ENCODE results near the gene YIF1A. TPM values are rescaled to one million over a fixed set of nuclear protein-coding genes. Genes with fewer than 3 reads are reported as not detected.
"Not testable (repeated sequence)": the region's sequence is repeated elsewhere in the genome, so short reads cannot be mapped to it uniquely, and the experiment has no call there.

The YIF1A gene
- total and polyA plus RNA-seq, 7 donors, result 30.3 to 104 (median 59.2) TPM

GRCh38 chr11:66313321-66314185 lies 24.6 kb upstream of the YIF1A start:
- Histone ChIP-seq H3K4me3 (peak overlapping the region; percentile 21 to 58 (median 52)), H3K9me3 (no peaks in the 10 kb centered on the region), H3K27me3 (no peaks in the 10 kb centered on the region), H3K36me3 (no peaks in the 10 kb centered on the region), H3K4me1 (peaks cover 0 to 62% (median 57%) of the 10 kb centered on the region in 4 donors), H3K27ac (peak overlapping the region; percentile 86 to 94 (median 90))
- intact Hi-C loops (cut with DNase I), result no loop called here
- no peak for DNase-seq
- WGBS, 2 donors, result 53 to 63% methylated on average over 38 of the region's 38 CpGs
- TF ChIP-seq EP300 (IDR thresholded peaks at IDR 0.05) (no peak), POLR2A (IDR thresholded peaks at IDR 0.05) (no peak), CTCF (IDR thresholded peaks at IDR 0.05) (no peak), POLR2AphosphoS5 (IDR thresholded peaks at IDR 0.05) (no peak)

GRCh38 chr11:66312549-66313320 lies 23.8 kb upstream of the YIF1A start:
- WGBS, 2 donors, result 2 to 3% methylated on average over 52 of the region's 52 CpGs
- peak; percentile 100 for DNase-seq
- Histone ChIP-seq H3K4me3 (peak overlapping the region; percentile 47 to 58 (median 52)), H3K36me3 (no peaks in the 10 kb centered on the region), H3K27me3 (no peaks in the 10 kb centered on the region), H3K4me1 (peaks cover 0 to 54% (median 49%) of the 10 kb centered on the region in 4 donors), H3K9me3 (no peaks in the 10 kb centered on the region), H3K27ac (peak overlapping the region; percentile 86 to 94 (median 90))
- intact Hi-C loops (cut with DNase I), result loop anchor here (1.0 kb wide), 3 partner anchors 16 to 74 kb away; partner anchors contain the start of gene BRMS1
- TF ChIP-seq POLR2AphosphoS5 (IDR thresholded peaks at IDR 0.05), result peak; percentile 68 to 91 (median 74)
- TF ChIP-seq CTCF (IDR thresholded peaks at IDR 0.05), result no peak
- TF ChIP-seq EP300 (IDR thresholded peaks at IDR 0.05), result no peak
- peak; percentile 37 to 64 for TF ChIP-seq POLR2A (IDR thresholded peaks at IDR 0.05)

- Histone ChIP-seq H3K9me3 (no peaks in the 10 kb centered on the region), H3K4me1 (peaks cover 0 to 47% (median 42%) of the 10 kb centered on the region in 4 donors), H3K27me3 (no peaks in the 10 kb centered on the region), H3K4me3 (peak overlapping the region; percentile 47 to 58 (median 52)), H3K27ac (peak overlapping the region; percentile 86 to 94 (median 90)), H3K36me3 (no peaks in the 10 kb centered on the region)
- intact Hi-C loops (cut with DNase I), result loop anchor here (1.0 kb wide), 3 partner anchors 16 to 74 kb away; partner anchors contain the start of gene BRMS1
- 0% methylated on average over 44 of the region's 44 CpGs for WGBS, 2 donors
- TF ChIP-seq EP300 (IDR thresholded peaks at IDR 0.05) (no peak), POLR2AphosphoS5 (IDR thresholded peaks at IDR 0.05) (peak; percentile 32 to 84 (median 44)), CTCF (IDR thresholded peaks at IDR 0.05) (peak; percentile 8 to 98 (median 61)), POLR2A (IDR thresholded peaks at IDR 0.05) (no peak)
- DNase-seq, result peak; percentile 96
Observed at GRCh38 chr11:66311965-66312548, 23.1 kb upstream of the YIF1A start.

- no peak for TF ChIP-seq EP300 (IDR thresholded peaks at IDR 0.05)
- no peak for TF ChIP-seq POLR2A (IDR thresholded peaks at IDR 0.05)
- peak in 2 of 4 experiments; percentile 86 to 96 for TF ChIP-seq CTCF (IDR thresholded peaks at IDR 0.05)
- no peak for TF ChIP-seq POLR2AphosphoS5 (IDR thresholded peaks at IDR 0.05)
- peak overlapping the region; percentile 47 to 58 (median 52) for H3K4me3 ChIP-seq
- DNase-seq, result no peak
- peaks cover 0 to 42% (median 37%) of the 10 kb centered on the region in 4 donors for H3K4me1 ChIP-seq
- H3K27ac ChIP-seq, result peak overlapping the region; percentile 86 to 94 (median 90)
- H3K27me3 ChIP-seq, result no peaks in the 10 kb centered on the region
- intact Hi-C loops (cut with DNase I), result no loop called here
- 33 to 36% methylated on average over 26 of the region's 26 CpGs for WGBS, 2 donors
- no peaks in the 10 kb centered on the region for H3K36me3 ChIP-seq
- no peaks in the 10 kb centered on the region for H3K9me3 ChIP-seq
Observed at GRCh38 chr11:66311470-66311964, 22.6 kb upstream of the YIF1A start.

- DNase-seq; intact Hi-C loops (cut with DNase I); H3K27me3 ChIP-seq; H3K36me3 ChIP-seq; H3K4me3 ChIP-seq; H3K9me3 ChIP-seq: not testable (repeated sequence)
- WGBS, 2 donors, result 86 to 91% methylated on average over 18 of the region's 18 CpGs
- peak overlapping the region in 2 of 4 donors; percentile 86 to 90 for H3K27ac ChIP-seq
- H3K4me1 ChIP-seq, result peaks cover 0 to 36% (median 31%) of the 10 kb centered on the region in 4 donors
Observed at GRCh38 chr11:66310803-66311440, 22.0 kb upstream of the YIF1A start.
